HepG2 (cell line): ENCODE data around the gene ADCY6. TPM values are rescaled to one million over a fixed set of nuclear protein-coding genes. Genes with fewer than 3 reads are reported as not detected.

ENCODE experiments used
- ATAC-seq: fragments of 200-7000 bp; cut with Tn5 transposase; 3 replicates; pipeline ENCODE4 v1.9.1; 2020; ENCODE audit warnings: mild to moderate bottlenecking, moderate library complexity
- BruUV-seq: library from RNA; stranded (reverse); fragments of 400-500 nt; replicated peaks from 2 replicates; lab custom pipeline; 2021; lab: Mats Ljungman, UMichigan
- CTCF ChIA-PET: fragments of 300-600 bp; formaldehyde crosslinking; extraction: SDS; loops from one replicate; lab custom pipeline; 2021; ENCODE audit warnings: low total read pairs, inconsistent platforms, low intra/inter-chr PET ratio; lab: Yijun Ruan, JAX
- POLR2A ChIA-PET: fragments of 350-600 bp; sonication (Branson Sonifier 250); formaldehyde crosslinking; loops from one replicate; lab custom pipeline; 2020; ENCODE audit warnings: antibody characterized with exemption, inconsistent platforms; lab: Yijun Ruan, JAX
- DNase-seq: peaks from one replicate; pipeline ENCODE4 v3.0.0-alpha.2; 2015; ENCODE audit warnings: low spot score
- FAIRE-seq: peaks from 3 replicates; lab custom pipeline; 2011; peaks lifted over from hg19 to GRCh38; lab: Jason Lieb, UNC
- H2AFZ ChIP-seq: one replicate; pipeline ENCODE4 v1.6.1; 2011; ENCODE audit warnings: low read length, inconsistent platforms
- H3K27ac ChIP-seq: fragments of 300-600 bp; 3 replicates; pipeline ENCODE4 v1.8.0; 2011; ENCODE audit warnings: mixed run types, mild to moderate bottlenecking, mixed read lengths, low read length, inconsistent platforms; ENCODE audit not compliant: insufficient read depth; ENCODE audit errors: extremely low read length
- H3K27me3 ChIP-seq, 2 experiments: fragments of 200-600 bp in 1 of 2; 2 replicates in 1 of 2; 3 replicates in 1 of 2; pipeline versions ENCODE4 v1.6.0 to v1.8.0; 2011; ENCODE audit warnings: low read length in 2 of 2, mild to moderate bottlenecking in 2 of 2, moderate library complexity in 2 of 2, inconsistent platforms in 1 of 2; ENCODE audit not compliant: insufficient read depth in 2 of 2, control insufficient read depth in 1 of 2
- H3K36me3 ChIP-seq, 2 experiments: fragments of 200-600 bp in 1 of 2; replicated peaks in 1 of 2; 2 replicates in 1 of 2; 3 replicates in 1 of 2; pipeline versions ENCODE4 v1.5.1 to v1.8.0; 2011; ENCODE audit warnings: low read length in 2 of 2, inconsistent platforms in 1 of 2; ENCODE audit not compliant: insufficient read depth in 2 of 2, control insufficient read depth in 1 of 2
- H3K4me1 ChIP-seq: 2 replicates; pipeline ENCODE4 v1.5.1; 2012; ENCODE audit warnings: low read length, inconsistent platforms; ENCODE audit not compliant: insufficient read depth
- H3K4me2 ChIP-seq: 2 replicates; pipeline ENCODE4 v1.6.0; 2011; ENCODE audit warnings: low read depth, low read length, inconsistent platforms
- H3K4me3 ChIP-seq, 3 experiments: fragments of 200-600 bp in 1 of 3; sonication (generic), shearing (Covaris generic) in 1 of 3; replicated peaks in 1 of 3; 2 replicates each; pipeline ENCODE4 v1.5.1; 2011 to 2016; ENCODE audit warnings: low read length in 3 of 3, inconsistent platforms in 2 of 3, low read depth in 2 of 3, mild to moderate bottlenecking in 2 of 3, control low read depth in 1 of 3, mixed read lengths in 1 of 3; ENCODE audit not compliant: insufficient read depth in 1 of 3
- H3K79me2 ChIP-seq: one replicate; pipeline ENCODE4 v1.6.1; 2011; ENCODE audit warnings: low read length, inconsistent platforms; ENCODE audit not compliant: insufficient read depth
- H3K9ac ChIP-seq: 2 replicates; pipeline ENCODE4 v1.6.0; 2011; ENCODE audit warnings: mild to moderate bottlenecking, low read depth, low read length, inconsistent platforms; ENCODE audit not compliant: insufficient read depth
- H3K9me3 ChIP-seq: 2 replicates; pipeline ENCODE4 v1.5.1; 2012; ENCODE audit warnings: mild to moderate bottlenecking, low read length
- H4K20me1 ChIP-seq: 2 replicates; pipeline ENCODE4 v1.6.0; 2011; ENCODE audit warnings: inconsistent platforms, mild to moderate bottlenecking, low read length, moderate library complexity; ENCODE audit not compliant: insufficient read depth
- CHD2 ChIP-seq: IDR thresholded peaks from 2 replicates; pipeline ENCODE4 v1.6.1; 2011; ENCODE audit warnings: low read depth, low read length, improper control_type of control experiment
- CREM ChIP-seq, 2 experiments: sonication (generic) in 1 of 2; formaldehyde crosslinking in 1 of 2; IDR thresholded peaks; 2 replicates each; pipeline versions ENCODE4 v1.4.0 to v1.6.1; 2016 to 2020; ENCODE audit warnings: antibody characterized with exemption in 1 of 2, mild to moderate bottlenecking in 1 of 2, missing genetic modification reagents in 1 of 2
- FOSL1 ChIP-seq: sonication (generic); formaldehyde crosslinking; IDR thresholded peaks from 2 replicates; pipeline ENCODE4 v1.9.0; 2021; ENCODE audit warnings: missing genetic modification reagents, borderline replicate concordance
- HNF4G ChIP-seq, 2 experiments: sonication (generic) in 1 of 2; formaldehyde crosslinking in 1 of 2; IDR thresholded peaks; 2 replicates each; pipeline versions ENCODE4 v1.4.0 to v1.6.1; 2011 to 2020; ENCODE audit warnings: borderline replicate concordance in 2 of 2, low read depth in 2 of 2, mild to moderate bottlenecking in 2 of 2, low read length in 1 of 2, missing genetic modification reagents in 1 of 2, moderate library complexity in 1 of 2
- KLF12 ChIP-seq: sonication (generic); formaldehyde crosslinking; IDR thresholded peaks from 2 replicates; pipeline ENCODE4 v1.4.0; 2020; ENCODE audit warnings: missing genetic modification reagents, borderline replicate concordance
- MTF1 ChIP-seq: sonication (generic); formaldehyde crosslinking; IDR thresholded peaks from 2 replicates; pipeline ENCODE4 v1.5.0; 2020; ENCODE audit warnings: missing genetic modification reagents
- MYNN ChIP-seq: sonication (generic); formaldehyde crosslinking; IDR thresholded peaks from 2 replicates; pipeline ENCODE4 v1.4.0; 2020; ENCODE audit warnings: mild to moderate bottlenecking, low read depth, missing genetic modification reagents
- RNF2 ChIP-seq: fragments of 450-650 bp; conservative IDR thresholded peaks from 2 replicates; pipeline ENCODE4 v1.6.1; 2016; ENCODE audit warnings: low read depth
- SIX1 ChIP-seq: sonication (generic); formaldehyde crosslinking; IDR thresholded peaks from 2 replicates; pipeline ENCODE4 v1.4.0; 2020; ENCODE audit warnings: missing genetic modification reagents, borderline replicate concordance
- TFDP2 ChIP-seq: sonication (generic); formaldehyde crosslinking; IDR thresholded peaks from 2 replicates; pipeline ENCODE4 v1.4.0; 2020; ENCODE audit warnings: missing genetic modification reagents
- ZBTB1 ChIP-seq: sonication (generic); formaldehyde crosslinking; IDR thresholded peaks from 2 replicates; pipeline ENCODE4 v1.4.0; 2020; ENCODE audit warnings: missing genetic modification reagents, borderline replicate concordance
- ZNF20 ChIP-seq: sonication (generic); formaldehyde crosslinking; IDR thresholded peaks from 2 replicates; pipeline ENCODE4 v1.4.0; 2020; ENCODE audit warnings: mild to moderate bottlenecking, moderate library complexity, missing genetic modification reagents
- ZNF292 ChIP-seq: sonication (generic); formaldehyde crosslinking; IDR thresholded peaks from 2 replicates; pipeline ENCODE4 v1.8.1; 2022; ENCODE audit warnings: mild to moderate bottlenecking, low read depth, missing genetic modification reagents, borderline replicate concordance
- ZNF33A ChIP-seq: sonication (generic); formaldehyde crosslinking; IDR thresholded peaks from 2 replicates; pipeline ENCODE4 v1.5.1; 2020; ENCODE audit warnings: missing genetic modification reagents, mild to moderate bottlenecking, moderate library complexity, borderline replicate concordance
- ZNF597 ChIP-seq: sonication (generic); formaldehyde crosslinking; IDR thresholded peaks from 2 replicates; pipeline ENCODE4 v1.5.0; 2020; ENCODE audit warnings: missing genetic modification reagents
- WGBS: methylation state at CpG from one replicate; pipeline ENCODE4 v1.1.6; 2017; ENCODE audit warnings: low lambda C conversion rate; 5-methylcytosine and 5-hydroxymethylcytosine counted together
- in situ Hi-C: cut with HindIII; loops from 2 replicates; pipeline ENCODE4 v1.10.0; 2017; ENCODE audit warnings: low pct_unique_long_range_greater_than_20kb; ENCODE audit not compliant: extremely low pct_ligation_motif_present
- intact Hi-C: fragments of 100-400 bp; cut with micrococcal nuclease; formaldehyde crosslinking; loops from one replicate; pipeline ENCODE4 v1.10.0; 2022; ENCODE audit not compliant: unreplicated experiment
- polyA plus RNA-seq, 8 experiments: library from polyadenylated mRNA; depleted of rRNA in 3 of 8; stranded (reverse) in 7 of 8; unstranded in 1 of 8; fragments of >200 nt; fragmentation: Illumina TruSeq in 4 of 8; extraction: Trizol in 4 of 8; gene quantifications; 2 replicates each; pipeline versions ENCODE4 v1.2.1 to v1.2.3, GENCODE V29; 2011 to 2016; ENCODE audit warnings: low read depth in 4 of 8, missing spikeins in 1 of 8, mixed read lengths in 1 of 8; ENCODE audit not compliant: insufficient read depth in 1 of 8
- total RNA-seq, 5 experiments: library from RNA; depleted of rRNA; stranded (reverse); fragments of >200 nt; fragmentation: Illumina TruSeq; extraction: Trizol; gene quantifications; 2 replicates each; pipeline ENCODE4 v1.2.3, GENCODE V29; 2016; ENCODE audit warnings: low read depth in 1 of 5
- TF ChIP-seq, protein P1 (sequence below): sonication (generic); formaldehyde crosslinking; IDR thresholded peaks from 2 replicates; pipeline ENCODE4 v1.5.0; 2020; ENCODE audit warnings: mild to moderate bottlenecking, low read depth, missing genetic modification reagents, borderline replicate concordance

Gene ADCY6
- total and polyA plus RNA-seq, 2 of the 13 experiments (the other 11 are each of a cell fraction or from before 2014, with no cell fraction given), result 10.6 to 11.8 TPM

- POLR2A ChIA-PET, result no interaction called here
- no peak overlapping the region for H3K9ac ChIP-seq
These were observed 11.6 kb upstream of the ADCY6 start for GRCh38 chr12:48800457-48800856.

GRCh38 chr12:48796976-48797375 lies 8.1 kb upstream of the ADCY6 start:
- H3K4me3 ChIP-seq, result no peak overlapping the region
- H3K79me2 ChIP-seq, result no peaks in the 10 kb centered on the region
- BruUV-seq, result no TSS peak
- intact Hi-C loops (loop anchor here (1.0 kb wide), 1 partner anchor 255 kb away; no protein-coding TSS in a partner anchor), in situ Hi-C loops (loop anchor here (5.0 kb wide), 1 partner anchor 45 kb away; no protein-coding TSS in a partner anchor)
- no peak overlapping the region for H3K9ac ChIP-seq
- H3K27me3 ChIP-seq, result peaks cover 2 to 9% of the 10 kb centered on the region in 2 experiments; a peak in 2 of 5 replicates
- no peak overlapping the region for H2AFZ ChIP-seq
- ChIA-PET CTCF (interaction anchor here (1.9 to 3.6 kb wide), 2 partner anchors 18 to 44 kb away, joined by 7 to 41 read pairs; no protein-coding TSS in a partner anchor), POLR2A (no interaction called here)
- H3K9me3 ChIP-seq, result no peaks in the 10 kb centered on the region
- DNase-seq (no peak), ATAC-seq (no peak), FAIRE-seq (no peak)
- no peaks in the 10 kb centered on the region for H3K36me3 ChIP-seq
- H4K20me1 ChIP-seq, result no peaks in the 10 kb centered on the region
- no peak overlapping the region for H3K4me2 ChIP-seq
- no peak overlapping the region for H3K27ac ChIP-seq
- WGBS, result 54% methylated on average over 3 of the region's 3 CpGs
- peaks cover 20% of the 10 kb centered on the region for H3K4me1 ChIP-seq
- TF ChIP-seq CHD2 (no peak), MYNN (no peak), HNF4G (IDR thresholded peaks at IDR 0.05; ENCODE audit: borderline replicate concordance, low read depth, low read length) (no peak), HNF4G (CRISPR knock-in tag; IDR thresholded peaks at IDR 0.05; ENCODE audit: borderline replicate concordance, low read depth) (no peak), TFDP2 (CRISPR knock-in tag) (no peak), ZNF597 (no peak), SIX1 (CRISPR knock-in tag) (no peak), ZNF20 (CRISPR knock-in tag) (no peak), MTF1 (CRISPR knock-in tag) (no peak), CREM (IDR thresholded peaks at IDR 0.05) (no peak), CREM (CRISPR knock-in tag; IDR thresholded peaks at IDR 0.05) (no peak), ZBTB1 (CRISPR knock-in tag) (no peak), ZNF292 (CRISPR knock-in tag) (no peak)
- TF ChIP-seq, protein P1, sequence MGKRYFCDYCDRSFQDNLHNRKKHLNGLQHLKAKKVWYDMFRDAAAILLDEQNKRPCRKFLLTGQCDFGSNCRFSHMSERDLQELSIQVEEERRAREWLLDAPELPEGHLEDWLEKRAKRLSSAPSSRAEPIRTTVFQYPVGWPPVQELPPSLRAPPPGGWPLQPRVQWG, result no peak

More at GRCh38 chr12:48800457-48800856, 11.6 kb upstream of the ADCY6 start:
- ATAC-seq (peak; percentile 12; the same call in 1 of the 3 replicates), FAIRE-seq (no peak), DNase-seq (no peak)
- H3K9me3 ChIP-seq, result no peaks in the 10 kb centered on the region
- H3K79me2 ChIP-seq, result no peaks in the 10 kb centered on the region
- CTCF ChIA-PET, result no interaction called here
- H3K27me3 ChIP-seq, result peaks cover 2 to 9% of the 10 kb centered on the region in 2 experiments; a peak in 2 of 5 replicates
- BruUV-seq, result no TSS peak
- in situ Hi-C loops (no loop called here), intact Hi-C loops (no loop called here)
- no peak overlapping the region for H2AFZ ChIP-seq
- WGBS, result 70% methylated on average over 10 of the region's 14 CpGs
- H3K4me3 ChIP-seq, result no peak overlapping the region
- H3K27ac ChIP-seq, result no peak overlapping the region
- TF ChIP-seq RNF2, result no peak
- no peak for TF ChIP-seq FOSL1 (CRISPR knock-in tag)
- no peak for TF ChIP-seq ZNF33A (CRISPR knock-in tag)
- no peak for TF ChIP-seq KLF12 (CRISPR knock-in tag)
- H3K36me3 ChIP-seq, result no peaks in the 10 kb centered on the region
- no peaks in the 10 kb centered on the region for H4K20me1 ChIP-seq
- H3K4me2 ChIP-seq, result no peak overlapping the region
- H3K4me1 ChIP-seq, result peaks cover 17% of the 10 kb centered on the region
